ENCODE measurements around the gene NLN.
A peak's percentile ranks its signal among the peaks of the same experiment; 100 is the strongest.

The NLN gene

DNA sequence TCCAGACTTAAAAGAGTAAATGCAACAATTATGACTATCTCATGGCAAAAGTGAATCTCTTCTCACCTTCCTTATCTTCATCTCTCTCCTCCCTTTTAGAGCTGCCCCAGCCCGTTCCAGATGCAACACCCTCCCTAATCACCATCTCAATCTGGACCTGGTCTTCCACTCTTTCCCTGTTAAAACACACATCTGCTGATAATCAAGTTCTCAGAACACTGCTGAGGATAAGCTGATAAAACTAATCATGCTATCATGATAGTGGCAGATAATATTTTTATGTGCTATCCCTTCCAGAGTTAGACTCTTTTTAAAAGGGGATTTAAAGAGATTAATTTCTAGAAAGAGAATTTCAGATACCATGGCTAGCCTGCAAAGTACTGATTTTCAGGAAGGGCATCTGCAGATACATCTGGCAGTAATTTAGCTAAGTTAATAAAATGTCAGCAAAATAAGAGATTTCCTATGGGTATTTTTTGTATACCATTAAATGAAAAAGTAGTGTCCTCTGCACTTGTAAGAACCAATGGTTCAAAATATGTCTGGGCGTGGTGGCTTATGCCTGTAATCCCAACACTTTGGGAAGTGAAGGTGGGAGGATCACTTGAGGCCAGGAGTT lies 17.3 kb upstream of the NLN start:
- no peak for ATAC-seq
- TF ChIP-seq, protein P1, sequence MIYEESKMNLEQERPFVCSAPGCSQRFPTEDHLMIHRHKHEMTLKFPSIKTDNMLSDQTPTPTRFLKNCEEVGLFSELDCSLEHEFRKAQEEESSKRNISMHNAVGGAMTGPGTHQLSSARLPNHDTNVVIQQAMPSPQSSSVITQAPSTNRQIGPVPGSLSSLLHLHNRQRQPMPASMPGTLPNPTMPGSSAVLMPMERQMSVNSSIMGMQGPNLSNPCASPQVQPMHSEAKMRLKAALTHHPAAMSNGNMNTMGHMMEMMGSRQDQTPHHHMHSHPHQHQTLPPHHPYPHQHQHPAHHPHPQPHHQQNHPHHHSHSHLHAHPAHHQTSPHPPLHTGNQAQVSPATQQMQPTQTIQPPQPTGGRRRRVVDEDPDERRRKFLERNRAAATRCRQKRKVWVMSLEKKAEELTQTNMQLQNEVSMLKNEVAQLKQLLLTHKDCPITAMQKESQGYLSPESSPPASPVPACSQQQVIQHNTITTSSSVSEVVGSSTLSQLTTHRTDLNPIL (CRISPR knock-in tag; IDR thresholded peaks at IDR 0.05; ENCODE audit: low read depth): no peak
- TF ChIP-seq GLIS3 (CRISPR knock-in tag; IDR thresholded peaks at IDR 0.05) (no peak), TCF4 (CRISPR knock-in tag; IDR thresholded peaks at IDR 0.05; ENCODE audit: borderline replicate concordance) (peak; percentile 99)
- TF ChIP-seq, protein P2, sequence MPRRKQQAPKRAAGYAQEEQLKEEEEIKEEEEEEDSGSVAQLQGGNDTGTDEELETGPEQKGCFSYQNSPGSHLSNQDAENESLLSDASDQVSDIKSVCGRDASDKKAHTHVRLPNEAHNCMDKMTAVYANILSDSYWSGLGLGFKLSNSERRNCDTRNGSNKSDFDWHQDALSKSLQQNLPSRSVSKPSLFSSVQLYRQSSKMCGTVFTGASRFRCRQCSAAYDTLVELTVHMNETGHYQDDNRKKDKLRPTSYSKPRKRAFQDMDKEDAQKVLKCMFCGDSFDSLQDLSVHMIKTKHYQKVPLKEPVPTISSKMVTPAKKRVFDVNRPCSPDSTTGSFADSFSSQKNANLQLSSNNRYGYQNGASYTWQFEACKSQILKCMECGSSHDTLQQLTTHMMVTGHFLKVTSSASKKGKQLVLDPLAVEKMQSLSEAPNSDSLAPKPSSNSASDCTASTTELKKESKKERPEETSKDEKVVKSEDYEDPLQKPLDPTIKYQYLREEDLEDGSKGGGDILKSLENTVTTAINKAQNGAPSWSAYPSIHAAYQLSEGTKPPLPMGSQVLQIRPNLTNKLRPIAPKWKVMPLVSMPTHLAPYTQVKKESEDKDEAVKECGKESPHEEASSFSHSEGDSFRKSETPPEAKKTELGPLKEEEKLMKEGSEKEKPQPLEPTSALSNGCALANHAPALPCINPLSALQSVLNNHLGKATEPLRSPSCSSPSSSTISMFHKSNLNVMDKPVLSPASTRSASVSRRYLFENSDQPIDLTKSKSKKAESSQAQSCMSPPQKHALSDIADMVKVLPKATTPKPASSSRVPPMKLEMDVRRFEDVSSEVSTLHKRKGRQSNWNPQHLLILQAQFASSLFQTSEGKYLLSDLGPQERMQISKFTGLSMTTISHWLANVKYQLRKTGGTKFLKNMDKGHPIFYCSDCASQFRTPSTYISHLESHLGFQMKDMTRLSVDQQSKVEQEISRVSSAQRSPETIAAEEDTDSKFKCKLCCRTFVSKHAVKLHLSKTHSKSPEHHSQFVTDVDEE (CRISPR knock-in tag; IDR thresholded peaks at IDR 0.05): peak; percentile 76; the same call in 1 of the 2 replicates

DNA sequence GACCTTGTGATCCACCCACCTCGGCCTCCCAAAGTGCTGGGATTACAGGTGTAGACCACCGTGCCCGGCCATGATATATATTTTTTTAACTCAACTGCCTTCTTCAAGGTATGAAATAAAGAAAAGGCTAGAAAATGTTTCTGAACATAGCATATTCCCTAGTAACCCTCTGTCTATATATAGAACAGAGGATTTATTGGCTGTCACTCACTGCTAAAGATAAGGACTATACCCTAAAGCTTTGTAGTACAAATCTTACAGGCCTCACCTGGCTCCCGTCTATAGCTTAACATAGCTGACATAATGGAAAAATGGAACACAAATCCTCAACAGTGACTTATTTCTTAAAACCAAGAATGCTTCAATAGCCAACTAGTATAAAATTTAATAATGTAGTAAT lies 14.3 kb upstream of the NLN start:
- ATAC-seq: no peak
- TF ChIP-seq ZFP3 (CRISPR knock-in tag; IDR thresholded peaks at IDR 0.05) (no peak), SNAI2 (CRISPR knock-in tag; IDR thresholded peaks at IDR 0.05) (no peak), ZFP30 (CRISPR knock-in tag; IDR thresholded peaks at IDR 0.05) (no peak), TCF4 (CRISPR knock-in tag; IDR thresholded peaks at IDR 0.05; ENCODE audit: borderline replicate concordance) (no peak)

DNA sequence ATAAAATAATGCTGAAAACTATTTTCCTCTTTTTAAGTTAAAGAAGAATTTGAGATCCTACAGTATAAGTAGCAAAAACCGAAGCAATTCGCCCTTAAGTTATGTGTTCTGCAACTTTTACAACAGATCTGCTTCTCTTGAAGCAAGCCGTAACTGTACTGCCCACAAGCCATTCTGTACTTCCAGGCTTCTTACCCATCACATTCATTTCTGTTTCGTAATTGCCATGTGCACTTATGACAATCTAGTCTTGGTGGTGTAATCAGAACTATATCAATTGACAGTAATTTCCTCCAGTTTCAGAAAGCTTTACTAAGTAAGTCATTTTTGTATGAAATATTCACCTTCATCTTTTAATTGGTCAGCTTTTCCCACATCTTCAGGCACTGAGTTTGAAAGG lies 13.9 kb upstream of the NLN start:
- ATAC-seq: no peak
- TF ChIP-seq, protein P3, sequence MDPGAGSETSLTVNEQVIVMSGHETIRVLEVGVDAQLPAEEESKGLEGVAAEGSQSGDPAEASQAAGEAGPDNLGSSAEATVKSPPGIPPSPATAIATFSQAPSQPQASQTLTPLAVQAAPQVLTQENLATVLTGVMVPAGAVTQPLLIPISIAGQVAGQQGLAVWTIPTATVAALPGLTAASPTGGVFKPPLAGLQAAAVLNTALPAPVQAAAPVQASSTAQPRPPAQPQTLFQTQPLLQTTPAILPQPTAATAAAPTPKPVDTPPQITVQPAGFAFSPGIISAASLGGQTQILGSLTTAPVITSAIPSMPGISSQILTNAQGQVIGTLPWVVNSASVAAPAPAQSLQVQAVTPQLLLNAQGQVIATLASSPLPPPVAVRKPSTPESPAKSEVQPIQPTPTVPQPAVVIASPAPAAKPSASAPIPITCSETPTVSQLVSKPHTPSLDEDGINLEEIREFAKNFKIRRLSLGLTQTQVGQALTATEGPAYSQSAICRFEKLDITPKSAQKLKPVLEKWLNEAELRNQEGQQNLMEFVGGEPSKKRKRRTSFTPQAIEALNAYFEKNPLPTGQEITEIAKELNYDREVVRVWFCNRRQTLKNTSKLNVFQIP (CRISPR knock-in tag; IDR thresholded peaks at IDR 0.05; ENCODE audit: borderline replicate concordance, low read depth): no peak
- TF ChIP-seq, protein P2 (CRISPR knock-in tag; IDR thresholded peaks at IDR 0.05): no peak
- TF ChIP-seq CSDC2 (CRISPR knock-in tag; IDR thresholded peaks at IDR 0.05) (no peak), ZC3H10 (CRISPR knock-in tag; IDR thresholded peaks at IDR 0.05) (no peak), PPARA (CRISPR knock-in tag; IDR thresholded peaks at IDR 0.05; ENCODE audit: borderline replicate concordance) (no peak), SNAI2 (CRISPR knock-in tag; IDR thresholded peaks at IDR 0.05) (no peak), TOX (CRISPR knock-in tag; IDR thresholded peaks at IDR 0.05; ENCODE audit: borderline replicate concordance) (no peak), ZNF70 (CRISPR knock-in tag; IDR thresholded peaks at IDR 0.05) (no peak), TCF4 (CRISPR knock-in tag; IDR thresholded peaks at IDR 0.05; ENCODE audit: borderline replicate concordance) (no peak), ZFP30 (CRISPR knock-in tag; IDR thresholded peaks at IDR 0.05) (no peak), GLIS3 (CRISPR knock-in tag; IDR thresholded peaks at IDR 0.05) (no peak), ZNF565 (CRISPR knock-in tag; conservative IDR thresholded peaks at IDR 0.05; ENCODE audit: low read depth) (no peak), RARB (CRISPR knock-in tag; IDR thresholded peaks at IDR 0.05) (no peak), OSR1 (CRISPR knock-in tag; IDR thresholded peaks at IDR 0.05) (no peak)
- TF ChIP-seq, protein P4, sequence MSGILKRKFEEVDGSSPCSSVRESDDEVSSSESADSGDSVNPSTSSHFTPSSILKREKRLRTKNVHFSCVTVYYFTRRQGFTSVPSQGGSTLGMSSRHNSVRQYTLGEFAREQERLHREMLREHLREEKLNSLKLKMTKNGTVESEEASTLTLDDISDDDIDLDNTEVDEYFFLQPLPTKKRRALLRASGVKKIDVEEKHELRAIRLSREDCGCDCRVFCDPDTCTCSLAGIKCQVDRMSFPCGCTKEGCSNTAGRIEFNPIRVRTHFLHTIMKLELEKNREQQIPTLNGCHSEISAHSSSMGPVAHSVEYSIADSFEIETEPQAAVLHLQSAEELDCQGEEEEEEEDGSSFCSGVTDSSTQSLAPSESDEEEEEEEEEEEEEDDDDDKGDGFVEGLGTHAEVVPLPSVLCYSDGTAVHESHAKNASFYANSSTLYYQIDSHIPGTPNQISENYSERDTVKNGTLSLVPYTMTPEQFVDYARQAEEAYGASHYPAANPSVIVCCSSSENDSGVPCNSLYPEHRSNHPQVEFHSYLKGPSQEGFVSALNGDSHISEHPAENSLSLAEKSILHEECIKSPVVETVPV (CRISPR knock-in tag; IDR thresholded peaks at IDR 0.05): no peak
